HepG2 (cell line): ENCODE data around the gene SERTAD1. TPM values are rescaled to one million over a fixed set of nuclear protein-coding genes. Genes with fewer than 3 reads are reported as not detected.

Experiments used
- ATAC-seq: fragments of 200-7000 bp; cut with Tn5 transposase; 3 replicates; pipeline ENCODE4 v1.9.1; 2020; ENCODE audit warnings: mild to moderate bottlenecking, moderate library complexity
- BruUV-seq: library from RNA; stranded (reverse); fragments of 400-500 nt; replicated peaks from 2 replicates; lab custom pipeline; 2021; lab: Mats Ljungman, UMichigan
- CTCF ChIA-PET: fragments of 300-600 bp; formaldehyde crosslinking; extraction: SDS; loops from one replicate; lab custom pipeline; 2021; ENCODE audit warnings: low total read pairs, inconsistent platforms, low intra/inter-chr PET ratio; lab: Yijun Ruan, JAX
- POLR2A ChIA-PET: fragments of 350-600 bp; sonication (Branson Sonifier 250); formaldehyde crosslinking; loops from one replicate; lab custom pipeline; 2020; ENCODE audit warnings: antibody characterized with exemption, inconsistent platforms; lab: Yijun Ruan, JAX
- DNase-seq: peaks from one replicate; pipeline ENCODE4 v3.0.0-alpha.2; 2015; ENCODE audit warnings: low spot score
- FAIRE-seq: peaks from 3 replicates; lab custom pipeline; 2011; peaks lifted over from hg19 to GRCh38; lab: Jason Lieb, UNC
- H2AFZ ChIP-seq: one replicate; pipeline ENCODE4 v1.6.1; 2011; ENCODE audit warnings: low read length, inconsistent platforms
- H3K27ac ChIP-seq: fragments of 300-600 bp; 3 replicates; pipeline ENCODE4 v1.8.0; 2011; ENCODE audit warnings: mixed run types, mild to moderate bottlenecking, mixed read lengths, low read length, inconsistent platforms; ENCODE audit not compliant: insufficient read depth; ENCODE audit errors: extremely low read length
- H3K27me3 ChIP-seq, 2 experiments: fragments of 200-600 bp in 1 of 2; 2 replicates in 1 of 2; 3 replicates in 1 of 2; pipeline versions ENCODE4 v1.6.0 to v1.8.0; 2011; ENCODE audit warnings: low read length in 2 of 2, mild to moderate bottlenecking in 2 of 2, moderate library complexity in 2 of 2, inconsistent platforms in 1 of 2; ENCODE audit not compliant: insufficient read depth in 2 of 2, control insufficient read depth in 1 of 2
- H3K36me3 ChIP-seq, 2 experiments: fragments of 200-600 bp in 1 of 2; replicated peaks in 1 of 2; 2 replicates in 1 of 2; 3 replicates in 1 of 2; pipeline versions ENCODE4 v1.5.1 to v1.8.0; 2011; ENCODE audit warnings: low read length in 2 of 2, inconsistent platforms in 1 of 2; ENCODE audit not compliant: insufficient read depth in 2 of 2, control insufficient read depth in 1 of 2
- H3K4me1 ChIP-seq: 2 replicates; pipeline ENCODE4 v1.5.1; 2012; ENCODE audit warnings: low read length, inconsistent platforms; ENCODE audit not compliant: insufficient read depth
- H3K4me2 ChIP-seq: 2 replicates; pipeline ENCODE4 v1.6.0; 2011; ENCODE audit warnings: low read depth, low read length, inconsistent platforms
- H3K4me3 ChIP-seq, 3 experiments: fragments of 200-600 bp in 1 of 3; sonication (generic), shearing (Covaris generic) in 1 of 3; replicated peaks in 1 of 3; 2 replicates each; pipeline ENCODE4 v1.5.1; 2011 to 2016; ENCODE audit warnings: low read length in 3 of 3, inconsistent platforms in 2 of 3, low read depth in 2 of 3, mild to moderate bottlenecking in 2 of 3, control low read depth in 1 of 3, mixed read lengths in 1 of 3; ENCODE audit not compliant: insufficient read depth in 1 of 3
- H3K79me2 ChIP-seq: one replicate; pipeline ENCODE4 v1.6.1; 2011; ENCODE audit warnings: low read length, inconsistent platforms; ENCODE audit not compliant: insufficient read depth
- H3K9ac ChIP-seq: 2 replicates; pipeline ENCODE4 v1.6.0; 2011; ENCODE audit warnings: mild to moderate bottlenecking, low read depth, low read length, inconsistent platforms; ENCODE audit not compliant: insufficient read depth
- H3K9me3 ChIP-seq: 2 replicates; pipeline ENCODE4 v1.5.1; 2012; ENCODE audit warnings: mild to moderate bottlenecking, low read length
- H4K20me1 ChIP-seq: 2 replicates; pipeline ENCODE4 v1.6.0; 2011; ENCODE audit warnings: inconsistent platforms, mild to moderate bottlenecking, low read length, moderate library complexity; ENCODE audit not compliant: insufficient read depth
- ATF1 ChIP-seq: IDR thresholded peaks from 2 replicates; pipeline ENCODE4 v1.6.1; 2016; ENCODE audit warnings: mild to moderate bottlenecking, control low read depth
- CEBPB ChIP-seq: IDR thresholded peaks from 2 replicates; pipeline ENCODE4 v1.6.1; 2011; ENCODE audit warnings: low read depth, low read length, improper control_type of control experiment, borderline replicate concordance
- DPF2 ChIP-seq: sonication (generic); formaldehyde crosslinking; IDR thresholded peaks from 2 replicates; pipeline ENCODE4 v1.4.0; 2020; ENCODE audit warnings: mild to moderate bottlenecking, low read depth, missing genetic modification reagents, borderline replicate concordance
- GTF2F1 ChIP-seq: fragments of 150-350 bp; IDR thresholded peaks from 2 replicates; pipeline ENCODE4 v1.6.1; 2014; ENCODE audit warnings: low read length
- HMGA1 ChIP-seq: sonication (generic); formaldehyde crosslinking; conservative IDR thresholded peaks from 2 replicates; pipeline ENCODE4 v1.4.0; 2020; ENCODE audit warnings: missing genetic modification reagents
- JARID2 ChIP-seq: sonication (generic); formaldehyde crosslinking; IDR thresholded peaks from 2 replicates; pipeline ENCODE4 v1.8.1; 2023; ENCODE audit warnings: missing genetic modification reagents, inconsistent platforms; ENCODE audit not compliant: insufficient replicate concordance
- KDM2A ChIP-seq: sonication (generic); formaldehyde crosslinking; IDR thresholded peaks from 2 replicates; pipeline ENCODE4 v1.4.0; 2020; ENCODE audit warnings: low read depth, missing genetic modification reagents, borderline replicate concordance
- MAFF ChIP-seq: IDR thresholded peaks from 2 replicates; pipeline ENCODE4 v1.6.1; 2011; ENCODE audit warnings: low read depth, low read length, improper control_type of control experiment
- MLLT10 ChIP-seq: sonication (generic); formaldehyde crosslinking; IDR thresholded peaks from 2 replicates; pipeline ENCODE4 v1.4.0; 2020; ENCODE audit warnings: missing genetic modification reagents
- NKX3-1 ChIP-seq: sonication (generic); formaldehyde crosslinking; IDR thresholded peaks from 2 replicates; pipeline ENCODE4 v1.5.0; 2020; ENCODE audit warnings: missing genetic modification reagents
- PTBP1 ChIP-seq: fragments of 200-400 bp; formaldehyde crosslinking; IDR thresholded peaks from 2 replicates; pipeline ENCODE4 v1.6.1; 2018; ENCODE audit warnings: low read length, low read depth; ENCODE audit not compliant: poor library complexity, severe bottlenecking
- WIZ ChIP-seq: sonication (generic); formaldehyde crosslinking; IDR thresholded peaks from 2 replicates; pipeline ENCODE4 v1.5.1; 2020; ENCODE audit warnings: mild to moderate bottlenecking, missing genetic modification reagents
- ZMYM4 ChIP-seq: sonication (generic); formaldehyde crosslinking; IDR thresholded peaks from 2 replicates; pipeline ENCODE4 v1.8.1; 2023; ENCODE audit warnings: mild to moderate bottlenecking, missing genetic modification reagents
- WGBS: methylation state at CpG from one replicate; pipeline ENCODE4 v1.1.6; 2017; ENCODE audit warnings: low lambda C conversion rate; 5-methylcytosine and 5-hydroxymethylcytosine counted together
- in situ Hi-C: cut with HindIII; loops from 2 replicates; pipeline ENCODE4 v1.10.0; 2017; ENCODE audit warnings: low pct_unique_long_range_greater_than_20kb; ENCODE audit not compliant: extremely low pct_ligation_motif_present
- intact Hi-C: fragments of 100-400 bp; cut with micrococcal nuclease; formaldehyde crosslinking; loops from one replicate; pipeline ENCODE4 v1.10.0; 2022; ENCODE audit not compliant: unreplicated experiment
- polyA plus RNA-seq, 8 experiments: library from polyadenylated mRNA; depleted of rRNA in 3 of 8; stranded (reverse) in 7 of 8; unstranded in 1 of 8; fragments of >200 nt; fragmentation: Illumina TruSeq in 4 of 8; extraction: Trizol in 4 of 8; gene quantifications; 2 replicates each; pipeline versions ENCODE4 v1.2.1 to v1.2.3, GENCODE V29; 2011 to 2016; ENCODE audit warnings: low read depth in 4 of 8, missing spikeins in 1 of 8, mixed read lengths in 1 of 8; ENCODE audit not compliant: insufficient read depth in 1 of 8
- total RNA-seq, 5 experiments: library from RNA; depleted of rRNA; stranded (reverse); fragments of >200 nt; fragmentation: Illumina TruSeq; extraction: Trizol; gene quantifications; 2 replicates each; pipeline ENCODE4 v1.2.3, GENCODE V29; 2016; ENCODE audit warnings: low read depth in 1 of 5

SERTAD1 gene
- total and polyA plus RNA-seq, 2 of the 13 experiments (the other 11 are each of a cell fraction or from before 2014, with no cell fraction given): 4.3 to 4.5 TPM

DNA sequence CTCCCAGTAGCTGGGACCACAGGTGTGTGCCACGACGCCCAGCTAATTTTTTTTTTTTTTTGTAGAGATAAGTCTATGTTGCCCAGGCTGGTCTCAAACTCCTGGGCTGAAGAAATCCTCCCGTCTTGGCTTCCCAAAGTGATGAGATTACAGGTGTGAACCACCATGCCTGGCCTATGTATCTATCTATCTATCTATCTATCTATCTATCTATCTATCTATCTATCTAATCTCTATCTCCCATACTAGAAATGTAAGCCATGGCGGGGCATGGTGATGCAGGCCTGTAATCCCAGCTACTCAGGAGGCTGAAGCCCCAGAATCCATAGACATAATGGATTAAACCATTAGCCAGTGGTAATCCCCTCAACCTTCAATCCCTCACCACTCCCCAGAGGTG is 24.9 kb upstream of the SERTAD1 start:
- Histone ChIP-seq H3K36me3 (peaks cover 2 to 3% of the 10 kb centered on the region in 2 experiments; a peak in 1 of 5 replicates), H3K4me3 (no peak overlapping the region), H3K4me1 (peaks cover 19% of the 10 kb centered on the region), H3K4me2 (no peak overlapping the region), H3K9ac (no peak overlapping the region), H3K27me3 (no peaks in the 10 kb centered on the region), H2AFZ (no peak overlapping the region), H4K20me1 (no peaks in the 10 kb centered on the region), H3K9me3 (no peaks in the 10 kb centered on the region), H3K27ac (no peak overlapping the region), H3K79me2 (no peaks in the 10 kb centered on the region)
- ChIA-PET POLR2A (no interaction called here), CTCF (no interaction called here)
- no peak for DNase-seq
- TF ChIP-seq HMGA1 (CRISPR knock-in tag) (no peak), GTF2F1 (no peak), JARID2 (CRISPR knock-in tag) (no peak), CEBPB (no peak), PTBP1 (no peak), MLLT10 (CRISPR knock-in tag) (no peak), MAFF (no peak), DPF2 (CRISPR knock-in tag) (no peak), NKX3-1 (no peak), KDM2A (CRISPR knock-in tag) (no peak), ATF1 (CRISPR knock-in tag) (no peak), WIZ (CRISPR knock-in tag) (no peak), ZMYM4 (CRISPR knock-in tag) (no peak)
- no peak for ATAC-seq
- WGBS: 97% methylated on average over 4 of the region's 4 CpGs
- intact Hi-C loops: no loop called here
- in situ Hi-C loops: no loop called here
- no TSS peak for BruUV-seq
- FAIRE-seq: no peak
